COLO668 (cell line): ENCODE data around the gene IFI6.
"Not testable (repeated sequence)": the region's sequence is repeated elsewhere in the genome, so short reads cannot be mapped to it uniquely, and the experiment has no call there.

Source experiments
- DNase-seq: peaks from one replicate; lab custom pipeline; 2025; ENCODE audit not compliant: unreplicated experiment; lab: John Stamatoyannopoulos, UW

IFI6 gene

GRCh38 chr1:27652111-27652864, 19.7 kb downstream of the IFI6 start:
- DNase-seq, result no peak

GRCh38 chr1:27650539-27651175, 21.3 kb downstream of the IFI6 start:
- peak; percentile 64 for DNase-seq

GRCh38 chr1:27650171-27650538, 21.8 kb downstream of the IFI6 start:
- no peak for DNase-seq

- no peak for DNase-seq
Observed at GRCh38 chr1:27649306-27649635, 22.7 kb downstream of the IFI6 start.

- DNase-seq, result no peak
Observed at GRCh38 chr1:27648602-27649305, 23.2 kb downstream of the IFI6 start.

- no peak for DNase-seq
Observed at GRCh38 chr1:27647328-27647727, 24.7 kb downstream of the IFI6 start.

- DNase-seq, result peak; percentile 57
Observed at GRCh38 chr1:27646676-27647075, 25.3 kb downstream of the IFI6 start.

GRCh38 chr1:27645071-27645415, 26.9 kb downstream of the IFI6 start:
- no peak for DNase-seq

GRCh38 chr1:27644369-27645070, 27.5 kb downstream of the IFI6 start:
- DNase-seq, result no peak

GRCh38 chr1:27643600-27644368, 28.2 kb downstream of the IFI6 start:
- DNase-seq, result peak; percentile 67

GRCh38 chr1:27640514-27640913, 31.5 kb downstream of the IFI6 start:
- not testable (repeated sequence) for DNase-seq

- no peak for DNase-seq
Observed at GRCh38 chr1:27638805-27639204, 33.2 kb downstream of the IFI6 start.

GRCh38 chr1:27638047-27638734, 33.8 kb downstream of the IFI6 start:
- DNase-seq, result no peak

- no peak for DNase-seq
Observed at GRCh38 chr1:27635396-27636142, 36.4 kb downstream of the IFI6 start.

GRCh38 chr1:27634985-27635367, 37.0 kb downstream of the IFI6 start, which contains the start of gene FGR:
Gene FGR (minus strand): TSS chr1:27635185. CDS start chr1:27623916, 11,269 bp downstream.
- no peak for DNase-seq

GRCh38 chr1:27634177-27634984, 37.6 kb downstream of the IFI6 start:
- peak; percentile 59 for DNase-seq

- no peak for DNase-seq
Observed at GRCh38 chr1:27633640-27634176, 38.3 kb downstream of the IFI6 start.

- no peak for DNase-seq
Observed at GRCh38 chr1:27633298-27633610, 38.7 kb downstream of the IFI6 start.
